GM19395 (cell line): ENCODE results near the gene ST7L.

Experiments used
- ATAC-seq: cut with Tn5 transposase; IDR thresholded peaks from one replicate; pipeline ENCODE4 v1.9.1; 2021; ENCODE audit warnings: mild to moderate bottlenecking, moderate library complexity; ENCODE audit not compliant: unreplicated experiment

ST7L gene

GRCh38 chr1:112618114-112618720, 724 bp downstream of the ST7L start:
- no peak for ATAC-seq

GRCh38 chr1:112614460-112615065, 4.4 kb downstream of the ST7L start:
- no peak for ATAC-seq

GRCh38 chr1:112605633-112606327, 13.2 kb downstream of the ST7L start:
- no peak for ATAC-seq

- no peak for ATAC-seq
These were observed 15.4 kb downstream of the ST7L start for GRCh38 chr1:112603541-112603940.

- ATAC-seq, result no peak
These were observed 15.9 kb downstream of the ST7L start for GRCh38 chr1:112603012-112603411.

- no peak for ATAC-seq
These were observed 19.5 kb downstream of the ST7L start for GRCh38 chr1:112599477-112599876.

GRCh38 chr1:112594208-112594876, 24.6 kb downstream of the ST7L start:
- ATAC-seq, result no peak

GRCh38 chr1:112589766-112590165, 29.2 kb downstream of the ST7L start:
- no peak for ATAC-seq

GRCh38 chr1:112583366-112583765, 35.6 kb downstream of the ST7L start:
- ATAC-seq, result no peak

GRCh38 chr1:112581586-112582192, 37.3 kb downstream of the ST7L start:
- no peak for ATAC-seq

- no peak for ATAC-seq
These were observed 39.0 kb downstream of the ST7L start for GRCh38 chr1:112579801-112580510.

- no peak for ATAC-seq
These were observed 42.7 kb downstream of the ST7L start for GRCh38 chr1:112576240-112576639.

GRCh38 chr1:112575154-112575804, 43.7 kb downstream of the ST7L start:
- ATAC-seq, result no peak

GRCh38 chr1:112565800-112566199, 53.1 kb downstream of the ST7L start:
- ATAC-seq, result no peak

- no peak for ATAC-seq
These were observed 54.9 kb downstream of the ST7L start for GRCh38 chr1:112564081-112564480.

- no peak for ATAC-seq
These were observed 55.6 kb downstream of the ST7L start for GRCh38 chr1:112563341-112563740.

GRCh38 chr1:112558634-112559033, 60.3 kb downstream of the ST7L start:
- ATAC-seq, result no peak

GRCh38 chr1:112557385-112557784, 61.6 kb downstream of the ST7L start:
- no peak for ATAC-seq

GRCh38 chr1:112554411-112554810, 64.5 kb downstream of the ST7L start:
- ATAC-seq, result no peak

GRCh38 chr1:112549590-112549989, 69.4 kb downstream of the ST7L start:
- ATAC-seq, result no peak
